ENCODE results near the gene KCNQ1.

The KCNQ1 gene

GRCh38 chr11:2883979-2884815, 439.4 kb downstream of the KCNQ1 start:
- no peak for DNase-seq

GRCh38 chr11:2885017-2885677, 440.3 kb downstream of the KCNQ1 start:
- peak; percentile 36 for DNase-seq

GRCh38 chr11:2885678-2886081, 440.9 kb downstream of the KCNQ1 start, which contains the start of gene CDKN1C:
CDKN1C (minus strand) TSS chr11:2885775; CDS start chr11:2885456, 319 bp downstream.
- peak; percentile 80 for DNase-seq

- DNase-seq, result peak; percentile 46
Observed at GRCh38 chr11:2886191-2886894, 441.5 kb downstream of the KCNQ1 start.

- DNase-seq, result no peak
Observed at GRCh38 chr11:2886936-2887335, 442.1 kb downstream of the KCNQ1 start.

- DNase-seq, result no peak
Observed at GRCh38 chr11:2887515-2888195, 442.8 kb downstream of the KCNQ1 start.

- DNase-seq, result peak; percentile 91
Observed at GRCh38 chr11:2888266-2888968, 443.6 kb downstream of the KCNQ1 start.

- no peak for DNase-seq
Observed at GRCh38 chr11:2889362-2890273, 444.8 kb downstream of the KCNQ1 start.

- no peak for DNase-seq
Observed at GRCh38 chr11:2890466-2891294, 445.9 kb downstream of the KCNQ1 start.

- no peak for DNase-seq
Observed at GRCh38 chr11:2891326-2892214, 446.8 kb downstream of the KCNQ1 start.

- DNase-seq, result peak; percentile 79
Observed at GRCh38 chr11:2892215-2892966, 447.6 kb downstream of the KCNQ1 start.

GRCh38 chr11:2892967-2893528, 448.2 kb downstream of the KCNQ1 start:
- DNase-seq, result peak; percentile 65

- no peak for DNase-seq
Observed at GRCh38 chr11:2893935-2894334, 449.1 kb downstream of the KCNQ1 start.

- no peak for DNase-seq
Observed at GRCh38 chr11:2896047-2896446, 451.2 kb downstream of the KCNQ1 start.

GRCh38 chr11:2897048-2897447, 452.2 kb downstream of the KCNQ1 start:
- DNase-seq, result no peak

GRCh38 chr11:2898366-2899079, 453.7 kb downstream of the KCNQ1 start:
- DNase-seq, result peak; percentile 68
